ENCODE measurements around the gene ZNF341.

DNA sequence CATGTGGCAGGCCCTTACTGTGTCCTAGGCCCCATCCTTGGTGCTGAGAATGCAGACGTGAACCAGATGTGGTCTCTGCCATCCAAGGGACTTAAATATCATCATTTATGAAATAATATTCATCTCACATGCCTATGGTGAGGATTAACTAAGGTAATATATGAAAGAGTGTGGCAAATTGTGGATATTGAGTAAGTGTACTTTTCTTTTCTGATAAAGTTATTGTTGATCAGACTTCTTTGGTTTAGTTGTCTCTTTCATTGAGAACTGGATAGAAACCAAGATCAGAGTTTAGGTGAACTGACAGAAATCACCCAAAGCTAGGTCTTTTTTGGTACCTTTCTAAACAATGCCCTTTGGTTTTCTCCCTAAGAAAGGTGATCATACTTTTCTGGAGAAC, 84.4 kb downstream of the ZNF341 start:
- TF ChIP-seq, protein P1, sequence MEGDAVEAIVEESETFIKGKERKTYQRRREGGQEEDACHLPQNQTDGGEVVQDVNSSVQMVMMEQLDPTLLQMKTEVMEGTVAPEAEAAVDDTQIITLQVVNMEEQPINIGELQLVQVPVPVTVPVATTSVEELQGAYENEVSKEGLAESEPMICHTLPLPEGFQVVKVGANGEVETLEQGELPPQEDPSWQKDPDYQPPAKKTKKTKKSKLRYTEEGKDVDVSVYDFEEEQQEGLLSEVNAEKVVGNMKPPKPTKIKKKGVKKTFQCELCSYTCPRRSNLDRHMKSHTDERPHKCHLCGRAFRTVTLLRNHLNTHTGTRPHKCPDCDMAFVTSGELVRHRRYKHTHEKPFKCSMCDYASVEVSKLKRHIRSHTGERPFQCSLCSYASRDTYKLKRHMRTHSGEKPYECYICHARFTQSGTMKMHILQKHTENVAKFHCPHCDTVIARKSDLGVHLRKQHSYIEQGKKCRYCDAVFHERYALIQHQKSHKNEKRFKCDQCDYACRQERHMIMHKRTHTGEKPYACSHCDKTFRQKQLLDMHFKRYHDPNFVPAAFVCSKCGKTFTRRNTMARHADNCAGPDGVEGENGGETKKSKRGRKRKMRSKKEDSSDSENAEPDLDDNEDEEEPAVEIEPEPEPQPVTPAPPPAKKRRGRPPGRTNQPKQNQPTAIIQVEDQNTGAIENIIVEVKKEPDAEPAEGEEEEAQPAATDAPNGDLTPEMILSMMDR (IDR thresholded peaks at IDR 0.05), result no peak
- TF ChIP-seq POLR2AphosphoS5 (IDR thresholded peaks at IDR 0.05; ENCODE audit: low read depth, low read length), result no peak
